Measurements from ENCODE around the gene MYO1G. TPM values are rescaled to one million over a fixed set of nuclear protein-coding genes. Genes with fewer than 3 reads are reported as not detected.

Gene MYO1G
- total and polyA plus RNA-seq, 8 donors: 0.28 to 3.1 (median 1.1) TPM

GRCh38 chr7:44976746-44977196 is 2.0 kb downstream of the MYO1G start:
- H3K27me3 ChIP-seq: no peaks in the 10 kb centered on the region
- intact Hi-C loops (cut with DNase I): loop anchor here in 1 of 3 donors (10.0 kb wide), 1 partner anchor 158 kb away; no protein-coding TSS in a partner anchor
- no peak for TF ChIP-seq CTCF (IDR thresholded peaks at IDR 0.05)
- no peak overlapping the region for H3K27ac ChIP-seq
- WGBS, 2 donors: 90 to 97% methylated on average over 17 of the region's 17 CpGs
- H3K4me1 ChIP-seq: no peaks in the 10 kb centered on the region
- H3K4me3 ChIP-seq: no peak overlapping the region
- H3K9me3 ChIP-seq: no peaks in the 10 kb centered on the region
- ATAC-seq (no peak), DNase-seq (no peak), FAIRE-seq (no peak)
- H3K36me3 ChIP-seq: no peaks in the 10 kb centered on the region

DNA sequence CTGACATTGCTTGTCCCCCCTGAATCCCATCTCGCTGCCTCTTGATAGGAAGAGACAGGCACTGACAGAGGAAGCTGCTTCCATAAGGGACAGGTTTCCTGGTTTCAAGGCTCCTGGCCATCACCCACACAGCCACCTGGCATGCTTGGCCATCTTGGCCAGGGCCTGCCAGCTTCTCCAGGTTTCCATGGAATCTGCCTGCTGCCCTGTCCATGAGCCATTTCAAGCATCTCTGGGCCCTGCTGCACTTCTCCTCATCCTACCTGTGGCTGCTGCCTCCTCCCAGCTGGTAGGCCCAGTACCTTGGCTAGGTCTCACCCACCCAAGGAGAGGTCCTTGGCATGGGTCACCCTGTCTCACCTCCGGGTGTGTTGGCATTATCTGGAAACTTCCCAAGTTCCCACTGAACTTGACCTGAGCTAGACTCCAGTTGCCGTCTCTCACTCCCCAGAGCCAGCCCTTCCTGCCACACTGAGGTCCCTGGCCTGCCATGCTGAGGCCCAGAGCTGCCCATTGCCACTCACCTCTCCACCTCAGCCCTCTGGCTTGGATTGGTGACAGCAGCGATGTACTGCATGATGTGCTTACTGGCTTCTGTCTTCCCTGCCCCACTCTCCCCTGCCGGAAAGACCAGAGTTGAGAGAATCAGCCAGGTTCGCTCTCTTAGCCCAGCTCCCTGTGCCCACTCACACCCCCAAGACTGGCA is 2.6 kb downstream of the MYO1G start:
- H3K4me1 ChIP-seq: no peaks in the 10 kb centered on the region
- H3K9me3 ChIP-seq: no peaks in the 10 kb centered on the region
- no peak overlapping the region for H3K27ac ChIP-seq
- no peak for FAIRE-seq
- WGBS, 2 donors: 79 to 85% methylated on average over 6 of the region's 6 CpGs
- H3K36me3 ChIP-seq: no peaks in the 10 kb centered on the region
- TF ChIP-seq CTCF (IDR thresholded peaks at IDR 0.05): no peak
- intact Hi-C loops (cut with DNase I): loop anchor here in 1 of 3 donors (10.0 kb wide), 1 partner anchor 159 kb away; no protein-coding TSS in a partner anchor
- no peak overlapping the region for H3K4me3 ChIP-seq
- DNase-seq: peak in 1 of 6 donors; percentile 8
- no peaks in the 10 kb centered on the region for H3K27me3 ChIP-seq
- ATAC-seq: no peak

GRCh38 chr7:44975331-44976039 is 3.3 kb downstream of the MYO1G start:
- no peaks in the 10 kb centered on the region for H3K9me3 ChIP-seq
- FAIRE-seq (no peak), ATAC-seq (no peak), DNase-seq (peak in 1 of 6 donors; percentile 26)
- H3K36me3 ChIP-seq: no peaks in the 10 kb centered on the region
- H3K4me3 ChIP-seq: no peak overlapping the region
- H3K4me1 ChIP-seq: no peaks in the 10 kb centered on the region
- WGBS, 2 donors: 87 to 92% methylated on average over 12 of the region's 12 CpGs
- intact Hi-C loops (cut with DNase I): loop anchor here in 1 of 3 donors (10.0 kb wide), 1 partner anchor 159 kb away; no protein-coding TSS in a partner anchor
- no peaks in the 10 kb centered on the region for H3K27me3 ChIP-seq
- H3K27ac ChIP-seq: no peak overlapping the region
- TF ChIP-seq CTCF (IDR thresholded peaks at IDR 0.05): no peak

DNA sequence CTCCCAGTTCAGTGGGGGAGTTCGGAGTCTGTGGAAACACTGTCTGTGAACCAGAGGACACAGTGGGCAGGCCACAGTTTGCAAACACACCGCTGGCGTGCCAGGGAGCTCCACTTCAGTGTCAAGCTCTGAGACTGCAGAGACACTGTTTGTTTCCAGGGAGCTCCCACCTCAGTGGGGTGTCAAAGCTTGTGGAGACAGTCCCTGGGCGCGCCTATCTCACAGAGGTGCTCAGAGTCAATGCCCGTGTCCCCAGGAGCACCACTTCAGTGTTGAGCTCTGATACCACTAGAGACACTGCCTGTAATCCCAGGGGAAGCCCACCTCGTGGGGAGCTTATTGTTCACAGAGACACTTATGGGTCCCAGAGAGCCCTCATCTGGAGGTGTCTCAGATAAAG is 4.3 kb downstream of the MYO1G start:
- Histone ChIP-seq H3K36me3 (no peaks in the 10 kb centered on the region), H3K9me3 (no peaks in the 10 kb centered on the region), H3K4me3 (no peak overlapping the region), H3K4me1 (no peaks in the 10 kb centered on the region), H3K27me3 (no peaks in the 10 kb centered on the region), H3K27ac (no peak overlapping the region)
- ATAC-seq: no peak
- no peak for DNase-seq
- no peak for FAIRE-seq
- TF ChIP-seq CTCF (IDR thresholded peaks at IDR 0.05): no peak
- 74 to 82% methylated on average over 7 of the region's 7 CpGs for WGBS, 2 donors
- intact Hi-C loops (cut with DNase I): loop anchor here in 1 of 3 donors (10.0 kb wide), 1 partner anchor 160 kb away; no protein-coding TSS in a partner anchor

All from pancreas (tissue), 10 donors.